ENCODE results near the gene PARD3B.

DNA sequence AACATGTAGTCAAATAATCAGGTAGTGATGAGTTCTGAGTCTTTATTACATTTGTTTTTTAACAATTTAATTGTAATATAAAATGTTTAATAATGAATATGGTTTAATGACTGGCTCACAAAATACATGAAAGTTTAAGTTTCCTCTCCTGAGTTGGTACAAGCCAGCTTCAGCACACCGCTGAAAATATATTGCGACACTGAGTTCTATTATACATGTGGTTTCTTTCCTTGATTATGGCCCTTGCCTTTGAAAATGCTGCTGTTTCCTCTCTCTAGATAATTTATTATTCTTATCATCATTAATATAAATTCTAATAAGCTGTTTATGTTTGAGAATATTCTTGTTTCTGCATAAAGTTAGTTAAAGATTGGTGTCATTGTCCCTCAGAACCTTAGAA, 249.3 kb downstream of the PARD3B start:
- TF ChIP-seq, protein P1, sequence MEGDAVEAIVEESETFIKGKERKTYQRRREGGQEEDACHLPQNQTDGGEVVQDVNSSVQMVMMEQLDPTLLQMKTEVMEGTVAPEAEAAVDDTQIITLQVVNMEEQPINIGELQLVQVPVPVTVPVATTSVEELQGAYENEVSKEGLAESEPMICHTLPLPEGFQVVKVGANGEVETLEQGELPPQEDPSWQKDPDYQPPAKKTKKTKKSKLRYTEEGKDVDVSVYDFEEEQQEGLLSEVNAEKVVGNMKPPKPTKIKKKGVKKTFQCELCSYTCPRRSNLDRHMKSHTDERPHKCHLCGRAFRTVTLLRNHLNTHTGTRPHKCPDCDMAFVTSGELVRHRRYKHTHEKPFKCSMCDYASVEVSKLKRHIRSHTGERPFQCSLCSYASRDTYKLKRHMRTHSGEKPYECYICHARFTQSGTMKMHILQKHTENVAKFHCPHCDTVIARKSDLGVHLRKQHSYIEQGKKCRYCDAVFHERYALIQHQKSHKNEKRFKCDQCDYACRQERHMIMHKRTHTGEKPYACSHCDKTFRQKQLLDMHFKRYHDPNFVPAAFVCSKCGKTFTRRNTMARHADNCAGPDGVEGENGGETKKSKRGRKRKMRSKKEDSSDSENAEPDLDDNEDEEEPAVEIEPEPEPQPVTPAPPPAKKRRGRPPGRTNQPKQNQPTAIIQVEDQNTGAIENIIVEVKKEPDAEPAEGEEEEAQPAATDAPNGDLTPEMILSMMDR (conservative IDR thresholded peaks at IDR 0.05; ENCODE audit: low read depth in 2 of 2): no peak
- TF ChIP-seq EZH2 (IDR thresholded peaks at IDR 0.05; ENCODE audit: low read depth, unreplicated experiment) (no peak), ZNF114 (CRISPR knock-in tag; IDR thresholded peaks at IDR 0.05) (no peak), STAT1 (IDR thresholded peaks at IDR 0.05; ENCODE audit: unreplicated experiment) (no peak), POLR2AphosphoS5 (IDR thresholded peaks at IDR 0.05; ENCODE audit: low read depth) (no peak), EZH2phosphoT487 (IDR thresholded peaks at IDR 0.05; ENCODE audit: unreplicated experiment) (no peak), CREB1 (CRISPR knock-in tag; IDR thresholded peaks at IDR 0.05; ENCODE audit: low read depth) (no peak), NANOG (IDR thresholded peaks at IDR 0.05; ENCODE audit: borderline replicate concordance) (no peak), JUNB (IDR thresholded peaks at IDR 0.05; ENCODE audit: unreplicated experiment) (no peak), ZNF331 (CRISPR knock-in tag; IDR thresholded peaks at IDR 0.05; ENCODE audit: low read depth) (no peak)
- TF ChIP-seq, protein P2, sequence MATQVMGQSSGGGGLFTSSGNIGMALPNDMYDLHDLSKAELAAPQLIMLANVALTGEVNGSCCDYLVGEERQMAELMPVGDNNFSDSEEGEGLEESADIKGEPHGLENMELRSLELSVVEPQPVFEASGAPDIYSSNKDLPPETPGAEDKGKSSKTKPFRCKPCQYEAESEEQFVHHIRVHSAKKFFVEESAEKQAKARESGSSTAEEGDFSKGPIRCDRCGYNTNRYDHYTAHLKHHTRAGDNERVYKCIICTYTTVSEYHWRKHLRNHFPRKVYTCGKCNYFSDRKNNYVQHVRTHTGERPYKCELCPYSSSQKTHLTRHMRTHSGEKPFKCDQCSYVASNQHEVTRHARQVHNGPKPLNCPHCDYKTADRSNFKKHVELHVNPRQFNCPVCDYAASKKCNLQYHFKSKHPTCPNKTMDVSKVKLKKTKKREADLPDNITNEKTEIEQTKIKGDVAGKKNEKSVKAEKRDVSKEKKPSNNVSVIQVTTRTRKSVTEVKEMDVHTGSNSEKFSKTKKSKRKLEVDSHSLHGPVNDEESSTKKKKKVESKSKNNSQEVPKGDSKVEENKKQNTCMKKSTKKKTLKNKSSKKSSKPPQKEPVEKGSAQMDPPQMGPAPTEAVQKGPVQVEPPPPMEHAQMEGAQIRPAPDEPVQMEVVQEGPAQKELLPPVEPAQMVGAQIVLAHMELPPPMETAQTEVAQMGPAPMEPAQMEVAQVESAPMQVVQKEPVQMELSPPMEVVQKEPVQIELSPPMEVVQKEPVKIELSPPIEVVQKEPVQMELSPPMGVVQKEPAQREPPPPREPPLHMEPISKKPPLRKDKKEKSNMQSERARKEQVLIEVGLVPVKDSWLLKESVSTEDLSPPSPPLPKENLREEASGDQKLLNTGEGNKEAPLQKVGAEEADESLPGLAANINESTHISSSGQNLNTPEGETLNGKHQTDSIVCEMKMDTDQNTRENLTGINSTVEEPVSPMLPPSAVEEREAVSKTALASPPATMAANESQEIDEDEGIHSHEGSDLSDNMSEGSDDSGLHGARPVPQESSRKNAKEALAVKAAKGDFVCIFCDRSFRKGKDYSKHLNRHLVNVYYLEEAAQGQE (IDR thresholded peaks at IDR 0.05; ENCODE audit: unreplicated experiment): no peak
- TF ChIP-seq, protein P3, sequence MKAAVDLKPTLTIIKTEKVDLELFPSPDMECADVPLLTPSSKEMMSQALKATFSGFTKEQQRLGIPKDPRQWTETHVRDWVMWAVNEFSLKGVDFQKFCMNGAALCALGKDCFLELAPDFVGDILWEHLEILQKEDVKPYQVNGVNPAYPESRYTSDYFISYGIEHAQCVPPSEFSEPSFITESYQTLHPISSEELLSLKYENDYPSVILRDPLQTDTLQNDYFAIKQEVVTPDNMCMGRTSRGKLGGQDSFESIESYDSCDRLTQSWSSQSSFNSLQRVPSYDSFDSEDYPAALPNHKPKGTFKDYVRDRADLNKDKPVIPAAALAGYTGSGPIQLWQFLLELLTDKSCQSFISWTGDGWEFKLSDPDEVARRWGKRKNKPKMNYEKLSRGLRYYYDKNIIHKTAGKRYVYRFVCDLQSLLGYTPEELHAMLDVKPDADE (IDR thresholded peaks at IDR 0.05): no peak
